GM18526 (cell line): ENCODE measurements around the gene ZBED1.

ENCODE experiments used
- POLR2A ChIP-seq: IDR thresholded peaks from 3 replicates; pipeline ENCODE4 v1.6.1; 2011; ENCODE audit not compliant: insufficient read length; ENCODE audit errors: extremely low read depth

ZBED1 gene

GRCh38 chrX:2500803-2501558 is at the start of gene ZBED1, which contains the start of gene DHRSX:
Gene ZBED1 (minus strand): TSS chrX:2500976. CDS start chrX:2490719, 10,257 bp downstream.
Gene DHRSX (minus strand): TSS chrX:2500976. CDS start chrX:2500925, 51 bp downstream.
- peak; percentile 71 for TF ChIP-seq POLR2A

DNA sequence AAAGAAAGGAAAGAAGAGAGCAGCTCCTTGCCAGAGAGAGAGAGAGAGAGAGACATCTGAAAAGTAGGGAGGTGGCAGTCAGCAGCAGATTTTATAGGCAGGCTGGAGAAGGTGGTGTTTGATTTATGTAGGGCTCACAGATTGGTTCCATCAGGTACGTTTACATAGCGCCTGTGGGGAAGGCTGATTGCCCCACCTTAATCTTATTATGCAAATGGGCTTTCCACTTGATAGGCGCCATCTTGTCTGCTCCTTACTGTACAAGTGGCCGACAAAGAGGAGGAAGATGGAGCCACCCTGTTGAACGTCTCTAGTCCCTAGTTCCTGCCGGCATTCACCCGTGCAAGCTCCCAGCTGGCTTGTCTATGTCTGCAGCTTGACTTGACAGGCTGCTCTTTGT is 49.1 kb upstream of the ZBED1 start:
- no peak for TF ChIP-seq POLR2A

DNA sequence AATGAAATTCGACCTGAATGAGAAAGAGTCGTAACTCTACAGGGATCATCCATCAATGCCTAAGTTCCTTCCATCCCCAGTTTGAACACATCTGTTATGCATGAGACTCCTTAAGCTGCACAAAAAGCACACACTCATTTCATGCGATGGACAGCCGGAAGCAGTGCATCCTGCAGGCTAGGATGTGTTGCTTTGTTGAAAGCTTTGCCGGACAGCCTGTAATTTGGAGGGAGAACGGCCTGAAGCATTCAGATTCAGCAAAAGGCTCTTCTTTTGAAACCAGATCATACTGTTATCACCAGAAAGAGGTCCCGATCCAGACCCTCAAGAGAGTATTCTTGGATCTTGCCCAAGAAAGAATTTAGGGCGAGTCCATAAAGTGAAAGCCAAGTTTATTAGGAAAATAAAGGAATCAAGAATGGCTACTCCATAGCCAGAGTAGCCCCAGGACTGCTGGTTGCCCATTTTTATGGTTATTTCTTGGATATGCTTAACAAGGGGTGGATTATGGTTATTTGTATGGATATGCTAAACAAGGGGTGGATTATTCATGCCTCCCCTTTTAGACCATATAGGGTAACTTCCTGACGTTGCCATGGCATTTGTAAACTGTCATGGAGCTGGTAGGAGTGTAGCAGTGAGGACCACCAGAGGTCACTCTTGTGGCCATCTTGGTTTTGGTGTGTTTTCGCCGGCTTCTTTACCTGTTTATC is 48.1 kb upstream of the ZBED1 start:
- no peak for TF ChIP-seq POLR2A

- TF ChIP-seq POLR2A = no peak
These were observed 47.0 kb upstream of the ZBED1 start for GRCh38 chrX:2547736-2548135.

- TF ChIP-seq POLR2A = no peak
These were observed 45.7 kb upstream of the ZBED1 start for GRCh38 chrX:2546496-2546895.

- no peak for TF ChIP-seq POLR2A
These were observed 44.4 kb upstream of the ZBED1 start for GRCh38 chrX:2545144-2545543.

DNA sequence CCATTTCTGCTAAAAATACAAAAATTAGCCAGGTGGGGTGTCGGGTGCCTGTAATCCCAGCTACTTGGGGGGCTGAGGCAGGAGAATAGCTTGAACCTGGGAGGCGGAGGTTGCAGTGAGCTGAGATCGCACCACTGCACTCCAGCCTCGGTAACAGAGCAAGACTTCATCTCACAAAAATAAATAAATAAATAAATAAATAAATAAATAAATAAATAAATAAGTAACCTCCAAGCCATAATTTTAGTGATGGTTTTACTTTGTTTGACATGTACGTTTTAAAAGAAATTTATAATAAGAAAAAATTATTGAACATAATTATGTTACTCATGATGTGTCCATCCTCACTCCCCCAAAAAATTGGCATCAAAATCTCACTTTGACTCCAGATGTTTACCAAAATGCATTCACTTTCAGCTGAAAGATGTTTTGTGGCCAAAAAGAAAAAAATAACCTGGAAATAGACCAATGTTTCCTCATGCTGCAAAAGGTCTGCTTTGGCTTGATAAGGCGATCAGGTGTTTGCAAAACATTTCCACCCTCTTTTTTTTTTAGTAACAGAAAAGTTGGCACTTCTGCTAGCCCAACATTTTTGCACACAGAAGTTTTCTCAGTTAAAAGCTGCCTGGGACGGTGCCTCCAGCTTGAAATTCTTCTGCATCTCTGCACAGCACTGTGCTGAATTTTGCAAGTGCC is 42.2 kb upstream of the ZBED1 start:
- no peak for TF ChIP-seq POLR2A

GRCh38 chrX:2541603-2542002 is 40.8 kb upstream of the ZBED1 start:
- no peak for TF ChIP-seq POLR2A

DNA sequence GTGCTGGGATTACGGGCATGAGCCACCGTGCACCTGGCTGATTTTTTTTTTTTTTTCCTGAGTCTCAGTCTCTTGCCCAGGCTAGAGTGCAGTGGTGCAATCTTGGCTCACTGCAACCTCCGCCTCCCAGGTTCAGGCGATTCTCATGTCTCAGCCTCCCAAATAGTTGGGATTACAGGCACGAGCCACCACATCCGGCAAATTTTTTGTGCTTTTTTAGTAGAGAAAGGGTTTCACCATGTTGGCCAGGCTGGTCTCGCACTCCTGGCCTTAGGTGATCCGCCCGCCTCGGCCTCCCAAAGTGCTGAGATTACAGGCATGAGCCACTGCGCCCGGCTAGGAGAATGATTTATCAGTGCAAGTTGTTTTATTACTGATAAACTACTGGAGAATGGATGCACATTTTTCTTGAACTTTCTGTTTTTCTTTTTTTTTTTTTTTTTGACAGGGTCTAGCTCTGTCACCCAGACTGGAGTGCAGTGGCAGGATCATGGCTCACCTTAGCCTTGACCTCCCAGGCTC is 39.7 kb upstream of the ZBED1 start:
- no peak for TF ChIP-seq POLR2A

DNA sequence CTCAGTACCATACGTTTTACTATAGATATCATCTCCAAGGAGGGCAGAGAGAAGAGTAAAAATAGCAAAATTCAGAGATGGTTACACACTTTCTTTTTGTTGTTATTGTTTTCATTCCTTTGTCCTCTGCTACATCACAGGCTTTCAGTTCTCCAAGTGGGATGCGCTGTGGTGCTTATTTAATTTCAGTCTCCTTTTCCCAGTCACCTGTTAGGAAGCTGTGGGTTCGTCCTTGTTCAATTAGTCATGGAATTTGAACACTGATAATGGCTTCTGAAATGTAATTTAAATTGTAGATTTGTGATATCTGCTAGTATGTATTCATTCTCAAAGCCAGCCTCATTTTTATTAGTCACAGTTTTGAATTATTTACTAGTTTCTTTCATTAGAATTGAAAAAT is 38.8 kb upstream of the ZBED1 start:
- TF ChIP-seq POLR2A = no peak

GRCh38 chrX:2538031-2538757 is 37.4 kb upstream of the ZBED1 start:
- TF ChIP-seq POLR2A = no peak

- TF ChIP-seq POLR2A = no peak
These were observed 36.2 kb upstream of the ZBED1 start for GRCh38 chrX:2536974-2537373.

DNA sequence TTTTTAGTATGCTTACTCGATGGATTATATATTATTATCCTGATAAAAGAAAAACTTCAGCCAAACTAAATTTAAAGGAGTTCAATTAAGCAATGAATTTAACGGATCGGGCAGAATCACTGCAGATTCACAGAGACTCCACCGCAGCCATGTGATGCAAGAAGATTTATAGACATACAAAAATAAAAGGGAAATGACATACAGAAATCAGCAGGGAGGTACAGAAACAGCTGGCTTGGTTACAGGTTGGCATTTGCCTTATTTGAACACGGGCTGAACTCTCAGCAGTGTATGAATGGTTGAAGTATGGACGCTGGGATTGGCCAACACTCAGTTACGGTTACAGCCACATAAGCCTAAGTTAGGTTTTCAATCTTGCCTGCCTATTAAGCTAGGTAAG is 35.4 kb upstream of the ZBED1 start:
- no peak for TF ChIP-seq POLR2A

DNA sequence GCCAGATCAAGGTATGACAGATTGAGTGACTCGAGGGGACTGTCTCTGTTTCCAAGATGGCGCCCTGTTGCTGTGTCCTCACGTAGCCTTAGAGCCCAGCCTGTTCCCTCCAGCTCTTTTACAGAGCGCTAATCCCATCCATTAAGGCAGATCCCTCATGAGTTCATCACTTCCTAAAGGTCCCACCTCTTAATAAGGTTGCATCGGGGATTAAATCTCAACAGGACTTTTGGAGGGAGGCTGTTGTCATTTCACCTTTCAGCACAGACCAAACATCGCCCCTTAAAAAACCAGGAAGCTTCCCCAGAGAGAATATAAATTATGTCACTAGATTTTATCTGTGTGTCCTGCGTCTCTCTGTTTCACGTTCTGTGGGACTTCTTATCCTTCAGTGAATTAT is 32.6 kb upstream of the ZBED1 start:
- no peak for TF ChIP-seq POLR2A

DNA sequence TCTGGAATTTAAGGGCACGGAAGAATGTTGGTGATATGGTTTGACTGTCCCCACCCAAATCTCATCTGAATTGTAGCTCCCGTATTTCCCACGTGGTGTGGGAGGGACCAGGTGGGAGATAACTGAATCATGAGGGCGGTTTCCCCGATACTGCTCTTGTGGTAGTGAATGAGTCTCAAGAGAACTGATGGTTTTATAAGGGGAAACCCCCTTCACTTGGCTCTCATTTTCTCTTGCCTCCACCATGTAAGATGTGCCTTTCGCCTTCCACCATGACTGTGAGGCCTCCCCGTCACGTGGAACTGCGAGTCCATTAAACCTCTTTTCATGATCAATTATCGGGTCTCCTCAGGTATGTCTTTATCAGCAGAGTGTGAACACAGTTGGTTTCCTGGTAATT is 25.6 kb upstream of the ZBED1 start:
- TF ChIP-seq POLR2A = no peak
